Uterus (tissue), 4 donors: ENCODE measurements around the gene OSGEPL1. TPM values are rescaled to one million over a fixed set of nuclear protein-coding genes. Genes with fewer than 3 reads are reported as not detected.

Source experiments
- DNase-seq, 2 donors: peaks; one replicate each; pipeline ENCODE4 v3.0.0-alpha.2; 2019 to 2020
- H3K27ac ChIP-seq, 2 donors: fragments of 200-600 bp; sonication (generic); 1 replicate in 1 of 2; 2 replicates in 1 of 2; pipeline ENCODE4 v1.5.1; 2016 to 2018
- H3K27me3 ChIP-seq, 2 donors: fragments of 200-600 bp; sonication (generic); one replicate each; pipeline ENCODE4 v1.5.1; 2018 to 2019; ENCODE audit warnings: control low read depth in 1 of 2
- H3K36me3 ChIP-seq, 2 donors: fragments of 200-600 bp; sonication (generic); one replicate each; pipeline ENCODE4 v1.5.1; 2019; ENCODE audit warnings: control low read depth in 1 of 2
- H3K4me1 ChIP-seq, 2 donors: fragments of 200-600 bp; sonication (generic); one replicate each; pipeline ENCODE4 v1.5.1; 2018 to 2019; ENCODE audit warnings: control low read depth in 1 of 2
- H3K4me3 ChIP-seq, 2 donors: fragments of 200-600 bp; sonication (generic); 1 replicate in 1 of 2; 2 replicates in 1 of 2; pipeline ENCODE4 v1.5.1; 2018 to 2019; ENCODE audit warnings: mild to moderate bottlenecking in 1 of 2
- H3K9me3 ChIP-seq, 2 donors: fragments of 200-600 bp; sonication (generic); one replicate each; pipeline ENCODE4 v1.5.1; 2019; ENCODE audit warnings: control low read depth in 1 of 2
- POLR2A ChIP-seq, 2 donors: fragments of 450-650 bp; IDR thresholded peaks; one replicate each; pipeline ENCODE4 v1.6.1; 2016; ENCODE audit warnings: antibody characterized with exemption in 2 of 2, mild to moderate bottlenecking in 1 of 2, moderate library complexity in 1 of 2
- intact Hi-C: fragments of 100-400 bp; cut with DNase I; formaldehyde crosslinking; loops from one replicate; pipeline ENCODE4 v1.15.1; 2023; ENCODE audit warnings: low total_unique reads
- total RNA-seq, 4 donors: library from RNA; depleted of rRNA in 3 of 4; stranded (reverse); fragments of >200 nt in 3 of 4; gene quantifications; one replicate each; pipeline versions ENCODE4 v1.1.0 to v1.2.4, GENCODE V29; 2014 to 2023
- TF ChIP-seq, protein P1 (sequence below), 4 experiments: fragments of 200-600 bp in 2 of 4; fragments of 450-650 bp in 2 of 4; sonication (generic) in 2 of 4; IDR thresholded peaks; one replicate each; pipeline ENCODE4 v1.5.1; 2016 to 2019; ENCODE audit warnings: antibody characterized with exemption in 4 of 4, mild to moderate bottlenecking in 2 of 4, moderate library complexity in 1 of 4
- donor health status: DM: yes; HTN: yes; CAD: no.

The OSGEPL1 gene
- total RNA-seq, 4 donors from 2014 or later: 3.6 to 28.2 (median 6.2) TPM

- TF ChIP-seq, protein P1, sequence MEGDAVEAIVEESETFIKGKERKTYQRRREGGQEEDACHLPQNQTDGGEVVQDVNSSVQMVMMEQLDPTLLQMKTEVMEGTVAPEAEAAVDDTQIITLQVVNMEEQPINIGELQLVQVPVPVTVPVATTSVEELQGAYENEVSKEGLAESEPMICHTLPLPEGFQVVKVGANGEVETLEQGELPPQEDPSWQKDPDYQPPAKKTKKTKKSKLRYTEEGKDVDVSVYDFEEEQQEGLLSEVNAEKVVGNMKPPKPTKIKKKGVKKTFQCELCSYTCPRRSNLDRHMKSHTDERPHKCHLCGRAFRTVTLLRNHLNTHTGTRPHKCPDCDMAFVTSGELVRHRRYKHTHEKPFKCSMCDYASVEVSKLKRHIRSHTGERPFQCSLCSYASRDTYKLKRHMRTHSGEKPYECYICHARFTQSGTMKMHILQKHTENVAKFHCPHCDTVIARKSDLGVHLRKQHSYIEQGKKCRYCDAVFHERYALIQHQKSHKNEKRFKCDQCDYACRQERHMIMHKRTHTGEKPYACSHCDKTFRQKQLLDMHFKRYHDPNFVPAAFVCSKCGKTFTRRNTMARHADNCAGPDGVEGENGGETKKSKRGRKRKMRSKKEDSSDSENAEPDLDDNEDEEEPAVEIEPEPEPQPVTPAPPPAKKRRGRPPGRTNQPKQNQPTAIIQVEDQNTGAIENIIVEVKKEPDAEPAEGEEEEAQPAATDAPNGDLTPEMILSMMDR (IDR thresholded peaks at IDR 0.05): peak; percentile 30 to 67 (median 50)
- TF ChIP-seq POLR2A (IDR thresholded peaks at IDR 0.05): no peak
- no peaks in the 10 kb centered on the region for H3K36me3 ChIP-seq
- H3K27ac ChIP-seq: no peak overlapping the region
- intact Hi-C loops: no loop called here
- H3K4me3 ChIP-seq: no peak overlapping the region
- peak in 1 of 2 donors; percentile 64 for DNase-seq
- no peaks in the 10 kb centered on the region for H3K27me3 ChIP-seq
- no peaks in the 10 kb centered on the region for H3K4me1 ChIP-seq
- no peaks in the 10 kb centered on the region for H3K9me3 ChIP-seq
Observed at GRCh38 chr2:189698020-189698887, 64.3 kb downstream of the OSGEPL1 start.

Other genes starting within 250 kb of the OSGEPL1 start
- gene SLC40A1, start 182.0 kb downstream of the OSGEPL1 start, total RNA-seq: 100 to 1,000 TPM in 3 of 4 donors, 10 to 100 TPM in 1; 87.1 to 252 (median 176) TPM
- 10 to 100 TPM; 46.2 to 94.4 (median 56.6) TPM for gene ASNSD1, start 101.3 kb downstream of the OSGEPL1 start, total RNA-seq
- 10 to 100 TPM in 2 of 4 donors, 1 to 10 TPM in 2; 2.6 to 47.0 (median 18.5) TPM for gene ANKAR, start 88.1 kb downstream of the OSGEPL1 start, total RNA-seq
- gene ORMDL1, start 21.5 kb upstream of the OSGEPL1 start, total RNA-seq: 10 to 100 TPM; 29.7 to 92.8 (median 66.9) TPM
- 100 to 1,000 TPM in 1 of 4 donors, 10 to 100 TPM in 3; 25.0 to 149 (median 58.5) TPM for gene PMS1, start 21.7 kb upstream of the OSGEPL1 start, total RNA-seq